Testis (tissue), 2 donors: ENCODE measurements around the gene REXO4.

Experiments
- CTCF ChIP-seq, 3 experiments: fragments of 450-650 bp in 2 of 3; fragments of 200-600 bp in 1 of 3; sonication (generic) in 1 of 3; IDR thresholded peaks; one replicate each; pipeline ENCODE4 v1.5.1; 2016 to 2019; ENCODE audit warnings: antibody characterized with exemption in 3 of 3, mild to moderate bottlenecking in 2 of 3, moderate library complexity in 1 of 3
- POLR2A ChIP-seq: fragments of 450-650 bp; IDR thresholded peaks from one replicate; pipeline ENCODE4 v1.6.1; 2017; ENCODE audit warnings: antibody characterized with exemption, mild to moderate bottlenecking, moderate library complexity

GRCh38 chr9:133389025-133389557, 28.7 kb downstream of the REXO4 start:
- TF ChIP-seq CTCF (IDR thresholded peaks at IDR 0.05) (no peak), POLR2A (no peak)
